Activated T-cell treated with anti-CD3 and anti-CD28 coated beads for 1 hour (primary cell): ENCODE data around the gene GTSE1.
"Not testable (repeated sequence)": the region's sequence is repeated elsewhere in the genome, so short reads cannot be mapped to it uniquely, and the experiment has no call there.

ENCODE experiments used
- DNase-seq: peaks from one replicate; pipeline ENCODE4 v3.0.0-alpha.2; 2020; ENCODE audit warnings: low read depth

The GTSE1 gene

GRCh38 chr22:46292732-46293131, 3.9 kb upstream of the GTSE1 start:
- DNase-seq: no peak

- no peak for DNase-seq
Observed at GRCh38 chr22:46293577-46294260, 3.0 kb upstream of the GTSE1 start.

GRCh38 chr22:46294784-46295183, 1.9 kb upstream of the GTSE1 start:
- DNase-seq: no peak

GRCh38 chr22:46295277-46295971, 1.2 kb upstream of the GTSE1 start:
- DNase-seq: no peak

GRCh38 chr22:46297151-46297812, 612 bp downstream of the GTSE1 start:
- DNase-seq: no peak

GRCh38 chr22:46299101-46299500, 2.4 kb downstream of the GTSE1 start:
- DNase-seq: no peak

- no peak for DNase-seq
Observed at GRCh38 chr22:46300491-46300890, 3.8 kb downstream of the GTSE1 start.

- no peak for DNase-seq
Observed at GRCh38 chr22:46303347-46303965, 6.8 kb downstream of the GTSE1 start.

GRCh38 chr22:46308283-46308988, 11.8 kb downstream of the GTSE1 start:
- DNase-seq: no peak

- DNase-seq: no peak
Observed at GRCh38 chr22:46309526-46310085, 12.9 kb downstream of the GTSE1 start.

- DNase-seq: no peak
Observed at GRCh38 chr22:46312056-46312455, 15.4 kb downstream of the GTSE1 start.

- not testable (repeated sequence) for DNase-seq
Observed at GRCh38 chr22:46312848-46313247, 16.2 kb downstream of the GTSE1 start.

- DNase-seq: no peak
Observed at GRCh38 chr22:46315976-46316375, 19.3 kb downstream of the GTSE1 start.

- DNase-seq: no peak
Observed at GRCh38 chr22:46317646-46318045, 21.0 kb downstream of the GTSE1 start.

- DNase-seq: no peak
Observed at GRCh38 chr22:46318576-46318975, 21.9 kb downstream of the GTSE1 start.

GRCh38 chr22:46319319-46319718, 22.6 kb downstream of the GTSE1 start:
- DNase-seq: no peak

- DNase-seq: no peak
Observed at GRCh38 chr22:46320166-46320710, 23.6 kb downstream of the GTSE1 start.

GRCh38 chr22:46320716-46321386, 24.2 kb downstream of the GTSE1 start:
- no peak for DNase-seq

GRCh38 chr22:46322711-46323110, 26.0 kb downstream of the GTSE1 start:
- DNase-seq: no peak

- no peak for DNase-seq
Observed at GRCh38 chr22:46323162-46323561, 26.5 kb downstream of the GTSE1 start.
